HG03064 (cell line): ENCODE data around the gene RNF39.

Experiments
- ATAC-seq: cut with Tn5 transposase; IDR thresholded peaks from one replicate; pipeline ENCODE4 v1.9.1; 2021; ENCODE audit warnings: low read depth; ENCODE audit not compliant: unreplicated experiment

RNF39 gene

DNA sequence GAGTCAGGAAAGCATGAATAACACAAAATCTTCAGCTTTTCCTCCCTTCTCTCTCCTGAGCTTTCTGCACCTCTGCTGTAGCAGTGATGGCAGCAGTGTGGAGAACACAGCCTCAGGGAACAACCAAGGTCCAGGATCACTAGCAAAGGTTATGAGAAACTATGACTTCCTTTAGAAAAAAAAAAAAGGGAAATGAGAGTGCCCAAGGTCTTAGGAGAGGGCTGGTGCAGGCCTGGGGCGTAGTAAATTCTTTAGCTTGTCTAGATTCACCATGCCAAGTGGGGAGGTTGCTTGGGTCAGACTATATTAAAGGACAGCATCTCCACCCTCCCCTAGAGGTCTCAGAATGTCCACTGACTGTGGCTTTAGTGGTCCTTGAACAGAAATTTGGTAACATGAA, 54.9 kb downstream of the RNF39 start:
- no peak for ATAC-seq
